Mesenchymal stem cell (in vitro differentiated cells and primary cell): ENCODE data around the gene RSPH1.
A peak's percentile ranks its signal among the peaks of the same experiment; 100 is the strongest.

ENCODE experiments used
- DNase-seq: peaks from one replicate; pipeline ENCODE4 v3.0.0-alpha.2; 2013
- H2AFZ ChIP-seq: one replicate; pipeline ENCODE4 v1.6.1; 2013; ENCODE audit warnings: low read depth, mild to moderate bottlenecking, control low read depth, inconsistent platforms, low read length, moderate library complexity
- H2AK5ac ChIP-seq: 2 replicates; pipeline ENCODE4 v1.6.1; 2013; ENCODE audit warnings: low read length, moderate library complexity, mild to moderate bottlenecking, inconsistent platforms; ENCODE audit not compliant: severe bottlenecking
- H2BK120ac ChIP-seq: one replicate; pipeline ENCODE4 v1.6.1; 2013; ENCODE audit warnings: low read depth, mild to moderate bottlenecking, inconsistent platforms, low read length, moderate library complexity
- H2BK12ac ChIP-seq, 2 experiments: one replicate each; pipeline ENCODE4 v1.6.1; 2013; ENCODE audit warnings: inconsistent platforms in 2 of 2, low read length in 2 of 2, mild to moderate bottlenecking in 2 of 2, moderate library complexity in 2 of 2, control low read depth in 1 of 2
- H2BK15ac ChIP-seq: one replicate; pipeline ENCODE4 v1.6.1; 2013; ENCODE audit warnings: mild to moderate bottlenecking, low read depth, inconsistent platforms; ENCODE audit not compliant: poor library complexity, severe bottlenecking
- H2BK5ac ChIP-seq: 2 replicates; pipeline ENCODE4 v1.6.1; 2013; ENCODE audit warnings: low read depth, mild to moderate bottlenecking, low read length, control low read depth, inconsistent platforms; ENCODE audit not compliant: poor library complexity, severe bottlenecking
- H3K14ac ChIP-seq, 2 experiments: one replicate each; pipeline ENCODE4 v1.6.1; 2013; ENCODE audit warnings: inconsistent platforms in 2 of 2, low read length in 2 of 2, control low read depth in 1 of 2, mild to moderate bottlenecking in 1 of 2, moderate library complexity in 1 of 2
- H3K18ac ChIP-seq, 2 experiments: one replicate each; pipeline ENCODE4 v1.6.1; 2013; ENCODE audit warnings: inconsistent platforms in 2 of 2, low read length in 2 of 2, control low read depth in 1 of 2, low read depth in 1 of 2, mild to moderate bottlenecking in 1 of 2
- H3K23ac ChIP-seq, 2 experiments: one replicate each; pipeline ENCODE4 v1.6.1; 2013; ENCODE audit warnings: inconsistent platforms in 2 of 2, low read length in 2 of 2, mild to moderate bottlenecking in 2 of 2, moderate library complexity in 2 of 2, control low read depth in 1 of 2
- H3K27ac ChIP-seq: 2 replicates; pipeline ENCODE4 v1.5.1; 2013; ENCODE audit warnings: mild to moderate bottlenecking, moderate library complexity, low read length, control low read depth, inconsistent platforms; ENCODE audit not compliant: poor library complexity, severe bottlenecking
- H3K27me3 ChIP-seq, 2 experiments: 2 replicates each; pipeline versions ENCODE4 v1.6.1 to v1.7.0; 2013; ENCODE audit warnings: low read length in 2 of 2, mild to moderate bottlenecking in 2 of 2, moderate library complexity in 2 of 2, control low read depth in 1 of 2, inconsistent platforms in 1 of 2; ENCODE audit not compliant: control insufficient read depth in 1 of 2, insufficient read depth in 1 of 2
- H3K36me3 ChIP-seq, 2 experiments: 2 replicates each; pipeline versions ENCODE4 v1.6.1 to v1.7.0; 2013; ENCODE audit warnings: low read length in 2 of 2, control low read depth in 1 of 2, inconsistent platforms in 1 of 2, low read depth in 1 of 2, mild to moderate bottlenecking in 1 of 2; ENCODE audit not compliant: insufficient read depth in 2 of 2, control insufficient read depth in 1 of 2
- H3K4ac ChIP-seq, 2 experiments: one replicate each; pipeline ENCODE4 v1.6.1; 2013; ENCODE audit warnings: inconsistent platforms in 2 of 2, low read length in 2 of 2, mild to moderate bottlenecking in 2 of 2, moderate library complexity in 2 of 2, control low read depth in 1 of 2, low read depth in 1 of 2
- H3K4me1 ChIP-seq: 2 replicates; pipeline ENCODE4 v1.6.1; 2013; ENCODE audit warnings: low read depth, low read length, control low read depth; ENCODE audit not compliant: control insufficient read depth, insufficient read depth
- H3K4me2 ChIP-seq: 2 replicates; pipeline ENCODE4 v1.6.1; 2013; ENCODE audit warnings: low read length, mild to moderate bottlenecking, inconsistent platforms; ENCODE audit not compliant: poor library complexity, severe bottlenecking
- H3K4me3 ChIP-seq, 2 experiments: 2 replicates each; pipeline versions ENCODE4 v1.5.1 to v1.7.0; 2013; ENCODE audit warnings: low read length in 2 of 2, mild to moderate bottlenecking in 2 of 2, control low read depth in 1 of 2, low read depth in 1 of 2; ENCODE audit not compliant: insufficient read depth in 1 of 2
- H3K79me1 ChIP-seq: replicated peaks from 2 replicates; pipeline ENCODE4 v1.6.1; 2013; ENCODE audit warnings: mild to moderate bottlenecking, control low read depth, low read length, inconsistent platforms; ENCODE audit not compliant: poor library complexity, severe bottlenecking
- H3K9ac ChIP-seq: 2 replicates; pipeline ENCODE4 v1.7.0; 2013; ENCODE audit warnings: mild to moderate bottlenecking, low read length, moderate library complexity
- H3K9me3 ChIP-seq: 2 replicates; pipeline ENCODE4 v1.7.0; 2013; ENCODE audit warnings: mild to moderate bottlenecking, low read length; ENCODE audit not compliant: control insufficient read depth
- H4K8ac ChIP-seq: one replicate; pipeline ENCODE4 v1.6.1; 2013; ENCODE audit warnings: inconsistent platforms, mild to moderate bottlenecking, low read length, moderate library complexity
- H4K91ac ChIP-seq: one replicate; pipeline ENCODE4 v1.6.1; 2013; ENCODE audit warnings: mild to moderate bottlenecking, low read length, inconsistent platforms
- WGBS: methylation state at CpG from one replicate; pipeline ENCODE4 v1.1.7; 2013; ENCODE audit warnings: mixed read lengths; 5-methylcytosine and 5-hydroxymethylcytosine counted together

The RSPH1 gene

DNA sequence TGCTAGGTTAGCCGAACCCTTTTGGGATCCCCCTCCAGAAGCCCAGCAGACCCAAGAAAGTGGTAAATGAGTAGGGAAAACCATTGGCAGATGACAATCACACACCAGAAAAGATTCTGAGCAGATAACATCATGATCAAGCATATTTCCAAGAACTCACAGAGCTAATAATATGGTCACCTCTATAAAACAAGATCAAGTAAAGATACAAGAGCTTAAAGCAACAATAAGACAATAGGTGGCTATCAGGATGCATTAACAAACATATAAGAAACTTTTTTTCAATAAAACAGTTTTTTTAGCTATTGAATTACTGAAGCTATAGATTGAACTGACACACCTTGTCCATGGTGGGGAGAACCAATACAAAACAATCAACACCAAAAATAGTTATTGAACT lies 63.3 kb downstream of the RSPH1 start:
- Histone ChIP-seq H2BK5ac (no peak overlapping the region), H4K8ac (no peak overlapping the region), H2BK120ac (no peak overlapping the region), H3K18ac (no peak overlapping the region), H3K27me3 (peaks cover 19% of the 10 kb centered on the region in 2 experiments), H3K36me3 (no peaks in the 10 kb centered on the region), H3K79me1 (no peaks in the 10 kb centered on the region), H3K23ac (no peak overlapping the region), H2BK15ac (no peak overlapping the region), H3K9ac (no peak overlapping the region), H3K4me1 (no peaks in the 10 kb centered on the region), H3K4me3 (no peak overlapping the region), H3K9me3 (peaks cover 10% of the 10 kb centered on the region), H3K4me2 (no peak overlapping the region), H3K27ac (no peak overlapping the region), H2AFZ (no peak overlapping the region), H2BK12ac (no peak overlapping the region), H3K14ac (no peak overlapping the region), H2AK5ac (no peak overlapping the region), H3K4ac (no peak overlapping the region), H4K91ac (no peak overlapping the region)
- no peak for DNase-seq
- 91% methylated on average over 1 of the region's 1 CpG for WGBS

DNA sequence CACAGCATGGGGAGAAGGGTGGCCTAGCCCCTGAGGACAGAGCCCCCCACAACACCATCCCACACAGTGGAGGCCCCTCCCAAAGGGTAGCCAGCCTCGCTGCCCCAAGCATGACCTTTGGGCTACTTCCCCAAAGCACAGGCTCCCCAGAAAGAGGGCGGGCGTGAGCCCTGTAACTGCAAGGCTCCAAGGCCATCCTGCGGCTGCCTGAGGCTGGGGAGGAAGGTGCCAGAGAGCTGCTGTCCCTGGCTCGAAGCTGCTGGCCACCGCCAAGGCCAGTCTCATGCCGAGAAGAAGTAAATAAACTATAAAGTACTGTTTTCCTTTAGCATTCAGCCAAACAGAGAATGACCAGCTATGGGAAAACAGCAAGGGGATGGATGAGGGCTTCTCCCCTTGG lies 64.8 kb downstream of the RSPH1 start:
- Histone ChIP-seq H2AK5ac (no peak overlapping the region), H2BK5ac (no peak overlapping the region), H3K23ac (no peak overlapping the region), H2BK12ac (no peak overlapping the region), H3K36me3 (no peaks in the 10 kb centered on the region), H2BK15ac (no peak overlapping the region), H3K27ac (no peak overlapping the region), H2BK120ac (no peak overlapping the region), H3K4me2 (no peak overlapping the region), H3K4ac (no peak overlapping the region), H2AFZ (no peak overlapping the region), H3K9me3 (peaks cover 10% of the 10 kb centered on the region), H3K79me1 (no peaks in the 10 kb centered on the region), H3K4me1 (no peaks in the 10 kb centered on the region), H3K14ac (no peak overlapping the region), H4K91ac (no peak overlapping the region), H4K8ac (no peak overlapping the region), H3K4me3 (peak overlapping the region in 1 of 2 experiments; percentile 14), H3K18ac (no peak overlapping the region), H3K27me3 (peaks cover 15 to 32% of the 10 kb centered on the region in 2 experiments), H3K9ac (no peak overlapping the region)
- 52% methylated on average over 4 of the region's 7 CpGs for WGBS
- DNase-seq, result no peak

- no peaks in the 10 kb centered on the region for H3K4me1 ChIP-seq
These were observed 65.5 kb downstream of the RSPH1 start for GRCh38 chr21:42430521-42430920.

DNA sequence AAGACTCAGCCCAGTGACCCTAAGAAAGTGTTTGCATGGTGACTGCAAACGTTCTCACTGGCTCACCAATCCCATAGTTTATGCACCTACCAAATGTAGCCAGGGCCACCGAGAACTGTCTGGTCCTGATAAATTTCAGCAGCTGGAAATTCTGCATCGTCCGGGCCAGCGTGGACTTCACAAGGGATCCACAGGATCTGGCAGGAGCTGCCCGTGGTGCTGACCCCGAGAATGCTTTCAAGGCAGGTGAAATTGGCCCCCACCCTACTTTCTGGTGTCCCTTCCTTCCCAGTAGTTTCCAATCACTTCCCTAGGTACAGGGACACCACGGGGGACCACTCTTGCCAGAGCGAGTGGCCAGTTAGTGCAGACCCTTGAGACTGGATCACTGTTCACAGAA lies 66.2 kb downstream of the RSPH1 start:
- no peaks in the 10 kb centered on the region for H3K4me1 ChIP-seq
- H2AFZ ChIP-seq, result no peak overlapping the region
- no peak overlapping the region for H2BK120ac ChIP-seq
- H3K36me3 ChIP-seq, result no peaks in the 10 kb centered on the region
- H3K4ac ChIP-seq, result no peak overlapping the region
- H2BK15ac ChIP-seq, result no peak overlapping the region
- no peak overlapping the region for H2BK12ac ChIP-seq
- H3K14ac ChIP-seq, result no peak overlapping the region
- H3K18ac ChIP-seq, result no peak overlapping the region
- no peak overlapping the region for H4K8ac ChIP-seq
- no peak overlapping the region for H3K9ac ChIP-seq
- no peak overlapping the region for H3K4me3 ChIP-seq
- no peaks in the 10 kb centered on the region for H3K79me1 ChIP-seq
- 47% methylated on average over 9 of the region's 9 CpGs for WGBS
- H4K91ac ChIP-seq, result no peak overlapping the region
- no peak overlapping the region for H3K27ac ChIP-seq
- H3K23ac ChIP-seq, result no peak overlapping the region
- H2BK5ac ChIP-seq, result no peak overlapping the region
- H3K27me3 ChIP-seq, result peaks cover 25 to 45% of the 10 kb centered on the region in 2 experiments
- H3K9me3 ChIP-seq, result peaks cover 10% of the 10 kb centered on the region
- H2AK5ac ChIP-seq, result no peak overlapping the region
- H3K4me2 ChIP-seq, result no peak overlapping the region
- DNase-seq, result no peak

More at GRCh38 chr21:42430521-42430920, 65.5 kb downstream of the RSPH1 start:
- H3K9ac ChIP-seq, result no peak overlapping the region
- H3K27me3 ChIP-seq, result peaks cover 19 to 39% of the 10 kb centered on the region in 2 experiments
- H3K79me1 ChIP-seq, result no peaks in the 10 kb centered on the region
- H2AK5ac ChIP-seq, result no peak overlapping the region
- no peak overlapping the region for H4K8ac ChIP-seq
- no peak overlapping the region for H4K91ac ChIP-seq
- H3K23ac ChIP-seq, result no peak overlapping the region
- no peak overlapping the region for H2BK120ac ChIP-seq
- H2BK12ac ChIP-seq, result no peak overlapping the region
- no peak overlapping the region for H2BK5ac ChIP-seq
- WGBS, result 81% methylated on average over 6 of the region's 6 CpGs
- no peak overlapping the region for H3K14ac ChIP-seq
- H3K4me2 ChIP-seq, result no peak overlapping the region
- H3K9me3 ChIP-seq, result peaks cover 10% of the 10 kb centered on the region
- H2BK15ac ChIP-seq, result no peak overlapping the region
- H3K18ac ChIP-seq, result no peak overlapping the region
- no peaks in the 10 kb centered on the region for H3K36me3 ChIP-seq
- no peak overlapping the region for H3K4ac ChIP-seq
- no peak overlapping the region for H3K27ac ChIP-seq
- DNase-seq, result no peak
- no peak overlapping the region for H3K4me3 ChIP-seq
- no peak overlapping the region for H2AFZ ChIP-seq
